Ishikawa (cell line): Measurements from ENCODE around the gene APBA3.

Experiments used
- CEBPB ChIP-seq: IDR thresholded peaks from 2 replicates; pipeline ENCODE4 v1.6.1; 2012
- CREB1 ChIP-seq: IDR thresholded peaks from 2 replicates; pipeline ENCODE4 v1.6.1; 2012; ENCODE audit warnings: low read depth
- EGR1 ChIP-seq: IDR thresholded peaks from 2 replicates; pipeline ENCODE4 v1.6.1; 2012
- EP300 ChIP-seq: IDR thresholded peaks from 2 replicates; pipeline ENCODE4 v1.6.1; 2012; ENCODE audit warnings: borderline replicate concordance
- FOXM1 ChIP-seq: IDR thresholded peaks from 2 replicates; pipeline ENCODE4 v1.6.1; 2012; ENCODE audit warnings: low read depth, borderline replicate concordance
- MAX ChIP-seq: IDR thresholded peaks from 2 replicates; pipeline ENCODE4 v1.6.1; 2012
- NFIC ChIP-seq: IDR thresholded peaks from 2 replicates; pipeline ENCODE4 v1.6.1; 2012
- RAD21 ChIP-seq: IDR thresholded peaks from 2 replicates; pipeline ENCODE4 v1.6.1; 2012; ENCODE audit warnings: low read depth
- REST ChIP-seq: IDR thresholded peaks from 2 replicates; pipeline ENCODE4 v1.6.1; 2012; ENCODE audit warnings: low read depth, mild to moderate bottlenecking
- TAF1 ChIP-seq: IDR thresholded peaks from 2 replicates; pipeline ENCODE4 v1.6.1; 2012; ENCODE audit warnings: low read depth, mild to moderate bottlenecking
- TCF12 ChIP-seq: IDR thresholded peaks from 2 replicates; pipeline ENCODE4 v1.6.1; 2012; ENCODE audit warnings: low read depth
- TEAD4 ChIP-seq: IDR thresholded peaks from 2 replicates; pipeline ENCODE4 v1.6.1; 2012
- USF1 ChIP-seq: IDR thresholded peaks from 2 replicates; pipeline ENCODE4 v1.6.1; 2012
- YY1 ChIP-seq: IDR thresholded peaks from 2 replicates; pipeline ENCODE4 v1.6.1; 2012; ENCODE audit warnings: low read depth
- ZBTB7A ChIP-seq: IDR thresholded peaks from 2 replicates; pipeline ENCODE4 v1.6.1; 2012; ENCODE audit warnings: low read depth

APBA3 gene

GRCh38 chr19:3769494-3769893 lies 8.0 kb upstream of the APBA3 start:
- TF ChIP-seq CREB1 (no peak), NFIC (no peak), ZBTB7A (no peak), REST (no peak), USF1 (no peak), TCF12 (no peak), YY1 (no peak), RAD21 (no peak)

DNA sequence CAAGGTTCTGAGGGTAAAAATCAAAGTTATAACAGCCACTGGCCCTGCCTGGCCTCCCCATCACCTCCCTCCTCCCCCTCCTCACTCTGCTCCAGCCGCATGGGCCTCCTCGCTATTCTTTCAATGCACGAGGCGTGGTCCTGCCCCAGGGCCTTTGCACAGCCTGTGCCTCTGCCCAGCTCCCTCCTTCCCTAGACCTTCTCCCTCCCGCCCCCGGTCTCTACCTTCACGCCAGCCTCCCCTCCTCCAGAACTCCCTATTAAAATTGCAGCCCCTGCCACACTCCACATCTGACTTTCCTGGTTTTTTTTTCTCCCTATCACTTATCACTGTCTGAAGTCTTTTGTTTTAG lies 7.2 kb upstream of the APBA3 start:
- TF ChIP-seq CREB1 (no peak), MAX (no peak), TAF1 (no peak), TCF12 (no peak), EP300 (no peak), ZBTB7A (no peak), NFIC (no peak), REST (no peak), CEBPB (no peak), USF1 (no peak), RAD21 (no peak)

- TF ChIP-seq USF1 = no peak
Observed at GRCh38 chr19:3768015-3768747, 6.7 kb upstream of the APBA3 start.

DNA sequence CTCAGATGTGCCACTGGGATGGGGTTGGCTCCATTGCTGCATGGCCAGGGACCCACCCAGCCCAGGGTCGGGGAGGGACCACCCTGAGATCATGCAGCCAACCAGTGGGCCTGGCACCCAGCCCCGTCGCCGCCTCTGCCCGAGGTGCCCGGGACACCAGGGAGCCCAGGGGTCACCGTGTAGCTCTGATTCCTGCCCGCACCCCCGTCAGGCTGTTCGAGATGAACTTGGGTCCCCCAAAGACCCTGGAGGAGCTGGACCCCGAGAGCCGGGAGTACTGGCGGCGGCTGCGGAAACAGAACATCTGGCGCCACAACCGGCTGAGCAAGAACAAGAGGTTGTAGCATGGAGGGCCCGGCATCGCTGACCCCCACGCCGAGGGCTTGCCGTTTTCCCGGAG lies 5.6 kb upstream of the APBA3 start:
- no peak for TF ChIP-seq YY1

DNA sequence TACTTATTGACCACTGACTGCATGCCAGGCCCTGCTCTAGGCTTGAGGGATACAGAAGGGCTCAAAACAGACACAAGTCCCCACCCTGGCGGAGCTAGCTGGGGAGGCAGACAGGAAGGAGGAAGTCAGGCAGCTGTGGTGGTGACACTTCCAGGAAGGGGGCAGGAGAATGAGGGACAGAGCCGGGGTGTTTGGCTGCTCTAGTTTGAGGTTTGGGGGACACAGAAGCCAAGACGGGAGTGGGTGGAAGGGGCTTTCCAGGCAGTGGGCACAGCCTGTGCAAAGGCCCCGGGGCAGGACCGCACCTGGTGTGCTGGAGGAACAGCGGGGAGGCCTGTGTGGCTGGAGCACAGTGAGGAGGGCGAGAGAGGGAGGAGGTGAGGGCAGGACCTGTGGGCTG lies 5.0 kb upstream of the APBA3 start:
- TF ChIP-seq RAD21 (no peak), CEBPB (no peak), TCF12 (no peak), EP300 (no peak), NFIC (no peak), CREB1 (no peak), TEAD4 (no peak), YY1 (no peak), EGR1 (no peak), REST (no peak)

GRCh38 chr19:3765121-3765520 lies 3.6 kb upstream of the APBA3 start:
- no peak for TF ChIP-seq CEBPB
- no peak for TF ChIP-seq REST
- no peak for TF ChIP-seq FOXM1
- TF ChIP-seq MAX = no peak
- no peak for TF ChIP-seq USF1
- no peak for TF ChIP-seq TCF12
- TF ChIP-seq CREB1 = no peak
- TF ChIP-seq NFIC = no peak
- TF ChIP-seq EGR1 = no peak
- TF ChIP-seq YY1 = no peak
- TF ChIP-seq EP300 = no peak
